CD4-positive, CD25-positive, alpha-beta regulatory T cell (primary cell): Measurements from ENCODE around the gene ZNF697. TPM values are rescaled to one million over a fixed set of nuclear protein-coding genes. Genes with fewer than 3 reads are reported as not detected.
"Not testable (repeated sequence)": the region's sequence is repeated elsewhere in the genome, so short reads cannot be mapped to it uniquely, and the experiment has no call there.

Experiments used
- ATAC-seq, 2 donors: fragments of 150-1000 bp; cut with Tn5 transposase; one replicate each; pipeline ENCODE4 v1.10.0; 2021; ENCODE audit warnings: low read depth in 2 of 2, moderate number of reproducible peaks in 2 of 2, moderate library complexity in 1 of 2
- DNase-seq, 3 donors: peaks; one replicate each; pipeline versions ENCODE4 v3.0.0 to v3.0.0-alpha.2; 2012 to 2022; ENCODE audit warnings: mixed read lengths in 1 of 3
- H3K27ac ChIP-seq: one replicate; pipeline ENCODE4 v1.7.0; 2013; ENCODE audit warnings: mild to moderate bottlenecking, low read length; ENCODE audit not compliant: insufficient read depth, poor library complexity, severe bottlenecking
- H3K27me3 ChIP-seq: one replicate; pipeline ENCODE4 v1.7.0; 2013; ENCODE audit warnings: low read length; ENCODE audit not compliant: control insufficient read depth, insufficient read depth
- H3K36me3 ChIP-seq: one replicate; pipeline ENCODE4 v1.7.0; 2013; ENCODE audit warnings: mild to moderate bottlenecking, low read length, moderate library complexity; ENCODE audit not compliant: control insufficient read depth, insufficient read depth
- H3K4me1 ChIP-seq: 2 replicates; pipeline ENCODE4 v1.7.0; 2013; ENCODE audit warnings: mild to moderate bottlenecking, low read length; ENCODE audit not compliant: insufficient read depth, control insufficient read depth, poor library complexity, severe bottlenecking
- H3K4me3 ChIP-seq: one replicate; pipeline ENCODE4 v1.7.0; 2013; ENCODE audit warnings: low read depth, mild to moderate bottlenecking, low read length, moderate library complexity
- H3K9me3 ChIP-seq, 2 experiments: 1 replicate in 1 of 2; 2 replicates in 1 of 2; pipeline ENCODE4 v1.7.0; 2013; ENCODE audit warnings: low read length in 2 of 2, mild to moderate bottlenecking in 1 of 2, moderate library complexity in 1 of 2; ENCODE audit not compliant: control insufficient read depth in 2 of 2
- H3K27ac Mint-ChIP-seq, 3 donors: one replicate each; pipeline ENCODE4 v1.8.0; 2020 to 2022; ENCODE audit warnings: mild to moderate bottlenecking in 3 of 3, mixed read lengths in 3 of 3, moderate library complexity in 2 of 3
- H3K27me3 Mint-ChIP-seq: one replicate; pipeline ENCODE4 v1.8.0; 2022; ENCODE audit warnings: mild to moderate bottlenecking, mixed read lengths
- H3K36me3 Mint-ChIP-seq: one replicate; pipeline ENCODE4 v1.8.0; 2020; ENCODE audit warnings: mixed read lengths
- H3K4me1 Mint-ChIP-seq, 4 donors: one replicate each; pipeline ENCODE4 v1.8.0; 2020 to 2022; ENCODE audit warnings: mixed read lengths in 4 of 4, mild to moderate bottlenecking in 1 of 4
- H3K4me3 Mint-ChIP-seq, 4 donors: one replicate each; pipeline ENCODE4 v1.8.0; 2020 to 2022; ENCODE audit warnings: mild to moderate bottlenecking in 4 of 4, mixed read lengths in 4 of 4, moderate library complexity in 3 of 4
- H3K9me3 Mint-ChIP-seq, 7 donors: one replicate each; pipeline ENCODE4 v1.8.0; 2020 to 2022; ENCODE audit warnings: mixed read lengths in 7 of 7, mild to moderate bottlenecking in 3 of 7, moderate library complexity in 2 of 7
- polyA plus RNA-seq, 4 donors: library from polyadenylated mRNA; unstranded; fragments of 300-500 nt; fragmentation: Illumina TruSeq; gene quantifications; one replicate each; pipeline ENCODE4 v1.2.3, GENCODE V29; 2021
- total RNA-seq: library from RNA; stranded (reverse); gene quantifications from one replicate; pipeline ENCODE4 v1.2.3, GENCODE V29; 2022

ZNF697 gene
- total and polyA plus RNA-seq, 5 donors from 2014 or later: not detected

DNA sequence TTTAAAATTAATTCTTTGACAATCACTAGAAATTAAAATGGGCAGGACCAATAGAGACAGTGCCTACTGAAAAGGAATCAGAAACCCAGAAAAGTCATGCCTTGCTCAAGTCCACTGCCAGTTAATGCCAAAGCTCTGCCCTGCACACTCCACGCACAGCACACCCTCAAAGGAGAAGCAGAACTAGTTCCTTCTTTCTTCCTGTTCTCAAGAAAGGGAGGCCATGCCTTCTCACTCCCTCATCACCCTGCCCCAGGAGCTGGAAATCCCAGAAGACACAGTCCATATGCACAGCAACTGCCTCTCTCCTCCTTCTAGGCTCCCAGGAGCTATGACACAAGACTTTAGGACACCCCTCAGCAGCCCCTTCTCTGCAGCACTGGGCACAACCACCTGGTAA, 31.3 kb downstream of the ZNF697 start:
- not testable (repeated sequence) for H3K36me3 ChIP-seq, H3K4me1 Mint-ChIP-seq, H3K4me1 ChIP-seq, H3K4me3 Mint-ChIP-seq, H3K36me3 Mint-ChIP-seq, H3K9me3 ChIP-seq, H3K9me3 Mint-ChIP-seq, H3K27me3 Mint-ChIP-seq, H3K4me3 ChIP-seq, DNase-seq, ATAC-seq, H3K27ac Mint-ChIP-seq, H3K27ac ChIP-seq, H3K27me3 ChIP-seq

DNA sequence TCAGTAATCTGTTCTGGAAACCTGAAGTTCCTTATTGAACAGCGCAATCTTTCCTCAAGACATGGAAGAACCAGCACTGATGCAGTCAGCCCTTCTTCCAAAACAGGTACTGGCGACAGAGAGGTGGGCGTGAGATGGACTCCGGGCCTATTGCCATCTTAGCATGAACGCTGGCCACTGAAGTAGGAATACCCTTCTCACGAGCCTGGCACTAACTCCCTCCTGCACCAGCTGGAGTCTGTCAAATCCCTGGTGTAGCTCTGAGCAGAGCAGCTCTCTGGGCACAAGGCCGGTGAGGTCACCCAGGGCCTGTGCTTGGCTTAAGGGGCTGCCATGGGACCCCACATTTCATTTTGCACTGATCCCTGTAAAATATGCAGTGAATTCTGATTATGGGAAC, 33.0 kb downstream of the ZNF697 start:
- H3K4me3 Mint-ChIP-seq, H3K27me3 ChIP-seq, DNase-seq, H3K27ac Mint-ChIP-seq, ATAC-seq, H3K36me3 Mint-ChIP-seq, H3K4me1 ChIP-seq, H3K9me3 Mint-ChIP-seq, H3K36me3 ChIP-seq, H3K27me3 Mint-ChIP-seq, H3K27ac ChIP-seq, H3K9me3 ChIP-seq, H3K4me1 Mint-ChIP-seq, H3K4me3 ChIP-seq: not testable (repeated sequence)

DNA sequence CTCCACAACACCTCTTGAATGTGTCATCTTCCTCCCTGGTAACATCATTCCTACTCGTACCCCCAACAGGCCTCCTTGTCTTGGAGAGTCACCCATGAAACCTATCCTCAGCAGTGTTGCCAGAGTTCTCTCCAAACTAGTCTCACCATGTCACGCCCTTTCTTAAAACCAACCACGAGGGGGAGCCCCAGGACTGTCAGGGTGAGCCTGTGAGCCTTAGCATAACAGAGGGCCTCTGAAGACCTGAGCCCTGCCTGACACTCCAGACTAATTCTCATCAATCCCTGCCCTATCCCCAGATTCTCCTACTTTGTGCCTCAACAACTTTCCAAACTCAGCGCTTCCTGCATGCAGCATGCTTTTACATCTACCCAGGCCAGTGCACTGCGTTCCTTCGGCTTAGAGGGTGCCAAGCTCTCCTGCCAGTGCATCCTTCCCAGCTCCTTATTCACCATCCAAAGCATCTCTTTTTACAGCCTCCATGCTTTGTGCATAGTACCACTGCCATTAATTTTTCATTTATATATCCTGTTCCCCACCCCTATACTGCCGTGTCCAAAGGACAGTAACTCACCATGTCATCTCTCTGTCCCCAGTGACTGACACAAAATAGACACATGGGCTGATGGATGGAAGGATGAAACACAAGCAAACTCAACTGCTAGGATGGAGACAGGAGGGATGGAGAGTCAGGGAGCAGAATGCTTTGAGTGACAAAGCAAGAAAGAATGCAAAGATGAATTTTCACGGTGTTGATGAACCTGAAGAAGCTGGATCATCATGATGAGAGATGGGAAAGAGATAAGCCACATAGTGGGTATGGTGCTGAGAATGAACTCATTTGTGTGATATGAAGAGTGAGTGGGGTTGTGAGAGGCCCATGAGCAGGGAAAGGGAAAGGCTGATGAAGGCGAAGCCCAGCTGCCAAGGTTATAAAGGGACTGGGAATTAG, 34.0 kb downstream of the ZNF697 start:
- DNase-seq (peak in 2 of 3 donors; percentile 16 to 74), ATAC-seq (no peak)
- Mint-ChIP-seq H3K27me3 (no peaks in the 10 kb centered on the region), H3K4me3 (no peak overlapping the region), H3K36me3 (no peaks in the 10 kb centered on the region), H3K4me1 (no peaks in the 10 kb centered on the region), H3K9me3 (no peaks in the 10 kb centered on the region), H3K27ac (no peak overlapping the region)
- no peaks in the 10 kb centered on the region for H3K36me3 ChIP-seq
- H3K4me3 ChIP-seq: no peak overlapping the region
- H3K4me1 ChIP-seq: no peaks in the 10 kb centered on the region
- H3K27ac ChIP-seq: no peak overlapping the region
- H3K9me3 ChIP-seq: no peaks in the 10 kb centered on the region
- H3K27me3 ChIP-seq: no peaks in the 10 kb centered on the region

DNA sequence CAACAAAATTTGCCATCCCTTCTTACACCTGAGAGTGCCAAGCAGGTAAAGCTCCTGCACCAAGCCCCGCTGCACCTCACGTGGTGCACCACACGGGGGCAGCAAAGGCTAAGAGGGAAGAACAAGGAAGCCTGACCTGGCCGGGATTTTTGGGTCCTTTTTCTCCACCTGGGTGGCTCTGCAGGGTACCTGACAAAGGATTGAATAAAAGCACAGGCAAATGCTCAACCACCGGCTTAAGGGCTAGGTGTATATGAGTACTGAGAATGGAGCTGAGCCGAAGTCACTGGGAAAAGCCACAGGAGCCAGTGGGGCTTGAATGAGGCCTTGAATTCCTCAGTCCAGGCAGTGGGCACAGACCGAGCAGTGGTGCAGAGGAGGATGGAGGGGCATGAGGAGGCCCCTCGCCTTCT, 36.4 kb downstream of the ZNF697 start:
- H3K4me3 Mint-ChIP-seq: no peak overlapping the region
- Histone ChIP-seq H3K4me3 (no peak overlapping the region), H3K36me3 (no peaks in the 10 kb centered on the region), H3K27me3 (no peaks in the 10 kb centered on the region), H3K9me3 (no peaks in the 10 kb centered on the region), H3K27ac (no peak overlapping the region), H3K4me1 (no peaks in the 10 kb centered on the region)
- no peaks in the 10 kb centered on the region for H3K36me3 Mint-ChIP-seq
- DNase-seq (peak in 2 of 3 donors; percentile 2 to 58), ATAC-seq (no peak)
- no peaks in the 10 kb centered on the region for H3K27me3 Mint-ChIP-seq
- no peaks in the 10 kb centered on the region for H3K4me1 Mint-ChIP-seq
- no peak overlapping the region for H3K27ac Mint-ChIP-seq
- H3K9me3 Mint-ChIP-seq: no peaks in the 10 kb centered on the region

DNA sequence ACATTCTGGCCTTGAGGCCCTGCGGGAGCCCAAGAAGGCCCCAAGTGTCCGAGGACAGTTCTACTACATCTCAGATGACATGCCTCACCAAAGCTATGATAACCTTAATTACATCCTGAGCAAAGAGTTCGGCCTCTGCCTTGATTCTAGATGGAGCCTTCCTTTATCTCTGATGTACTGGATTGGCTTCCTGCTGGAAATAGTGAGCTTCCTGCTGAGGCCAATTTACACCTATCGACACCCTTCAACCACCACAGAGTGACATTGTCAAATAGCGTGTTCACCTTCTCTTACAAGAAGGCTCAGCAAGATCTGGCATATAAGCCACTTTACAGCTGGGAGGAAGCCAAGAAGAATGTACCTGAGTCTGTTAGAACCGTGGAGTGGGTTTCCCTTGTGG, 39.2 kb downstream of the ZNF697 start:
- not testable (repeated sequence) for H3K27me3 Mint-ChIP-seq, H3K4me1 ChIP-seq, H3K27ac Mint-ChIP-seq, H3K36me3 ChIP-seq, H3K9me3 Mint-ChIP-seq, H3K36me3 Mint-ChIP-seq, H3K27ac ChIP-seq, H3K4me1 Mint-ChIP-seq, H3K4me3 ChIP-seq, H3K9me3 ChIP-seq, ATAC-seq, DNase-seq, H3K4me3 Mint-ChIP-seq, H3K27me3 ChIP-seq

DNA sequence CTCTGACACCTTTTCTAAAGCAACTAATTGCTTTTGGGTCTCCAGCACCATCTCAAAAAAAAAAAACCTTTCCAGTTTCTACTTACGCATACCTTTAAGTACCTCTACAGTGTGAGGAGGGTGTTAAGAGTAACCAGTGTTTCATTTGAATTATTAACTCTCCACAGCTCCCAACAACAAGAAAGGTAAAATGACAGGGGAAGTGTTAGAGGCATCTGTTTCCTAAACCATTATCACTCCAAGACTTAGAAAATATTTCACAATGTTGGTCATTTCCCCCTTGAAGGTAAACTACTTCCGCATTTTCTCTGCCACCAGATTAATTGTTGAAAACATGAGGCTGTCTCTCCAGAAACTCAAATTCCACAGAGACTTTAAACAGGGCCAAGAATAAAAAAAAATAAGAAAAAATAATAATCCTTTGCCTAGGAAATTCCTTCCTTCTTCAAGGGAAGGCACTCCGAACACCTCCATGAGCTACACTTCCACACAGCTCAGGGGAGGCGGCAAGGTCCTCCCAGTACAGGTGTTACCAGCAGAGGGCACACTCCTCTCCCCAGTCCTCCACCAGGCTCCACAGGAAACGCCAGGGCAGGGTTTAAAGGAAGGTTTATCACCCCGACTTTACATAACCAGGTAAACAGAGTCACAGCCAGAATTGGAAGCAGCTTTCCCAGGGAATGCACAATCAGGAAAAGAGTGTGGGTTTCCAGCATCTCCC, 40.8 kb downstream of the ZNF697 start:
- ATAC-seq, H3K36me3 Mint-ChIP-seq, H3K27me3 Mint-ChIP-seq, H3K4me1 Mint-ChIP-seq, H3K27ac Mint-ChIP-seq, H3K4me1 ChIP-seq, H3K9me3 ChIP-seq, DNase-seq, H3K4me3 Mint-ChIP-seq, H3K4me3 ChIP-seq, H3K27me3 ChIP-seq, H3K9me3 Mint-ChIP-seq, H3K36me3 ChIP-seq, H3K27ac ChIP-seq: not testable (repeated sequence)

DNA sequence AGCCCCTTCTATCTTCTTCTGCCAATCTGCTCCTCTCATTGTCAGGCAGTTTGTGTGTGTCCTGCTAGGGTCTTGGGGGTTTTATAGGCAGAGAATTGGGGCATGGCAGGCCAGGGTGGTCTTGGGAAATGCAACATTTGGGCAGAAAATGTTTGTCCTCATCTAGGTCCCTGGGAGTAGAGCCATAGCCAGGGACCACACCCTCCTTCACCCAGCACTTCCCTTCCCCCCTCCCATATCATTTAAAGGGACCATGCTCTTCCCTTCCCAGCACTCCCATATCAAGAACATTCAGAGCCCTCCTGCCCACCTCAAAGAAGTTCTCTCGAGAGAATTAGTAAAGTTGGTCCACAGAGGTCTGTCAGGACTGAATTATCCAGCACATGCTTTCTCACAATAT, 41.7 kb downstream of the ZNF697 start:
- Mint-ChIP-seq H3K4me3 (no peak overlapping the region), H3K9me3 (peaks cover 0 to 1% (median 0%) of the 10 kb centered on the region in 7 donors), H3K4me1 (no peaks in the 10 kb centered on the region), H3K27me3 (peaks cover 11% of the 10 kb centered on the region), H3K36me3 (no peaks in the 10 kb centered on the region), H3K27ac (no peak overlapping the region)
- no peak for ATAC-seq
- Histone ChIP-seq H3K27ac (no peak overlapping the region), H3K36me3 (no peaks in the 10 kb centered on the region), H3K4me1 (no peaks in the 10 kb centered on the region), H3K9me3 (no peaks in the 10 kb centered on the region), H3K4me3 (no peak overlapping the region), H3K27me3 (no peaks in the 10 kb centered on the region)
- no peak for DNase-seq
